LNCAP (cell line): ENCODE results near the gene ANKRD40CL.

Experiments
- CTCF ChIP-seq: fragments of 450-650 bp; IDR thresholded peaks from 2 replicates; pipeline ENCODE4 v1.5.1; 2017; ENCODE audit warnings: mild to moderate bottlenecking

Gene ANKRD40CL

GRCh38 chr17:50725769-50726655, 41.3 kb downstream of the ANKRD40CL start:
- TF ChIP-seq CTCF, result no peak

GRCh38 chr17:50722746-50723145, 44.6 kb downstream of the ANKRD40CL start:
- TF ChIP-seq CTCF, result no peak

GRCh38 chr17:50721194-50722010, 45.9 kb downstream of the ANKRD40CL start:
- no peak for TF ChIP-seq CTCF

GRCh38 chr17:50719924-50720794, 47.2 kb downstream of the ANKRD40CL start:
- TF ChIP-seq CTCF, result no peak

GRCh38 chr17:50719144-50719923, 48.0 kb downstream of the ANKRD40CL start, which contains the start of gene LUC7L3:
TSS of gene LUC7L3 (plus strand) at chr17:50719603. CDS start at chr17:50719733, 130 bp downstream.
- no peak for TF ChIP-seq CTCF

- no peak for TF ChIP-seq CTCF
Observed at GRCh38 chr17:50715471-50715870, 51.8 kb downstream of the ANKRD40CL start.
